Effector memory CD4-positive, alpha-beta T cell (primary cell): Measurements from ENCODE around the gene SMPD3.

ENCODE experiments used
- DNase-seq, 3 donors: peaks; one replicate each; pipeline ENCODE4 v3.0.0-alpha.2; 2020
- H3K27ac ChIP-seq: 2 replicates; pipeline ENCODE4 v1.7.0; 2013; ENCODE audit warnings: mild to moderate bottlenecking, low read length, moderate library complexity; ENCODE audit not compliant: insufficient read depth, poor library complexity, severe bottlenecking
- H3K27me3 ChIP-seq: replicated peaks from 2 replicates; pipeline ENCODE4 v1.7.0; 2013; ENCODE audit warnings: mild to moderate bottlenecking, low read length; ENCODE audit not compliant: insufficient read depth, control insufficient read depth, poor library complexity, severe bottlenecking
- H3K36me3 ChIP-seq: 2 replicates; pipeline ENCODE4 v1.7.0; 2013; ENCODE audit warnings: mild to moderate bottlenecking, low read length, moderate library complexity; ENCODE audit not compliant: control insufficient read depth, insufficient read depth
- H3K4me1 ChIP-seq: 2 replicates; pipeline ENCODE4 v1.7.0; 2013; ENCODE audit warnings: low read length, mild to moderate bottlenecking; ENCODE audit not compliant: control insufficient read depth, insufficient read depth, poor library complexity, severe bottlenecking
- H3K4me3 ChIP-seq: 2 replicates; pipeline ENCODE4 v1.7.0; 2013; ENCODE audit warnings: low read length, low read depth, mild to moderate bottlenecking; ENCODE audit not compliant: insufficient read depth, poor library complexity, severe bottlenecking
- H3K9me3 ChIP-seq: 2 replicates; pipeline ENCODE4 v1.7.0; 2013; ENCODE audit warnings: mild to moderate bottlenecking, low read length, moderate library complexity; ENCODE audit not compliant: control insufficient read depth

SMPD3 gene

GRCh38 chr16:68400083-68400923, 48.0 kb downstream of the SMPD3 start:
- H3K4me1 ChIP-seq: peaks cover 8% of the 10 kb centered on the region
- no peak for DNase-seq
- H3K27me3 ChIP-seq: no peaks in the 10 kb centered on the region

GRCh38 chr16:68399456-68399855, 48.9 kb downstream of the SMPD3 start:
- no peaks in the 10 kb centered on the region for H3K9me3 ChIP-seq
- no peak overlapping the region for H3K27ac ChIP-seq
- peaks cover 8% of the 10 kb centered on the region for H3K4me1 ChIP-seq
- no peak for DNase-seq
- H3K4me3 ChIP-seq: no peak overlapping the region
- H3K36me3 ChIP-seq: no peaks in the 10 kb centered on the region
- H3K27me3 ChIP-seq: no peaks in the 10 kb centered on the region

More at GRCh38 chr16:68400083-68400923, 48.0 kb downstream of the SMPD3 start:
- no peaks in the 10 kb centered on the region for H3K9me3 ChIP-seq
- no peak overlapping the region for H3K4me3 ChIP-seq
- no peaks in the 10 kb centered on the region for H3K36me3 ChIP-seq
- H3K27ac ChIP-seq: no peak overlapping the region

- H3K4me1 ChIP-seq: peaks cover 8% of the 10 kb centered on the region
Measured at GRCh38 chr16:68397710-68398201, 50.6 kb downstream of the SMPD3 start.

GRCh38 chr16:68396481-68396880, 51.8 kb downstream of the SMPD3 start:
- Histone ChIP-seq H3K27ac (no peak overlapping the region), H3K36me3 (no peaks in the 10 kb centered on the region), H3K27me3 (no peaks in the 10 kb centered on the region), H3K4me1 (peaks cover 8% of the 10 kb centered on the region), H3K4me3 (no peak overlapping the region), H3K9me3 (no peaks in the 10 kb centered on the region)
- DNase-seq: peak; percentile 12 to 43 (median 17)

More at GRCh38 chr16:68397710-68398201, 50.6 kb downstream of the SMPD3 start:
- H3K27me3 ChIP-seq: no peaks in the 10 kb centered on the region
- H3K9me3 ChIP-seq: no peaks in the 10 kb centered on the region
- no peak overlapping the region for H3K27ac ChIP-seq
- no peaks in the 10 kb centered on the region for H3K36me3 ChIP-seq
- no peak overlapping the region for H3K4me3 ChIP-seq
- no peak for DNase-seq

- no peaks in the 10 kb centered on the region for H3K27me3 ChIP-seq
- no peak for DNase-seq
- no peak overlapping the region for H3K4me3 ChIP-seq
- no peak overlapping the region for H3K27ac ChIP-seq
- H3K4me1 ChIP-seq: peaks cover 3% of the 10 kb centered on the region
- H3K36me3 ChIP-seq: no peaks in the 10 kb centered on the region
- no peaks in the 10 kb centered on the region for H3K9me3 ChIP-seq
Measured at GRCh38 chr16:68395815-68396214, 52.5 kb downstream of the SMPD3 start.

GRCh38 chr16:68395167-68395786, 53.0 kb downstream of the SMPD3 start:
- Histone ChIP-seq H3K9me3 (no peaks in the 10 kb centered on the region), H3K27me3 (no peaks in the 10 kb centered on the region), H3K4me3 (no peak overlapping the region), H3K27ac (no peak overlapping the region), H3K36me3 (no peaks in the 10 kb centered on the region), H3K4me1 (no peaks in the 10 kb centered on the region)
- DNase-seq: no peak

- Histone ChIP-seq H3K27ac (no peak overlapping the region), H3K4me3 (no peak overlapping the region), H3K27me3 (no peaks in the 10 kb centered on the region), H3K4me1 (no peaks in the 10 kb centered on the region), H3K9me3 (no peaks in the 10 kb centered on the region), H3K36me3 (no peaks in the 10 kb centered on the region)
- no peak for DNase-seq
Measured at GRCh38 chr16:68393333-68393732, 55.0 kb downstream of the SMPD3 start.

- no peak overlapping the region for H3K4me3 ChIP-seq
- DNase-seq: no peak
- H3K4me1 ChIP-seq: no peaks in the 10 kb centered on the region
- H3K9me3 ChIP-seq: no peaks in the 10 kb centered on the region
- no peaks in the 10 kb centered on the region for H3K27me3 ChIP-seq
- H3K36me3 ChIP-seq: no peaks in the 10 kb centered on the region
- no peak overlapping the region for H3K27ac ChIP-seq
Measured at GRCh38 chr16:68389750-68390371, 58.4 kb downstream of the SMPD3 start.

GRCh38 chr16:68389006-68389405, 59.3 kb downstream of the SMPD3 start:
- no peak for DNase-seq
- Histone ChIP-seq H3K27me3 (no peaks in the 10 kb centered on the region), H3K9me3 (no peaks in the 10 kb centered on the region), H3K27ac (no peak overlapping the region), H3K4me1 (no peaks in the 10 kb centered on the region), H3K4me3 (no peak overlapping the region), H3K36me3 (no peaks in the 10 kb centered on the region)

GRCh38 chr16:68388124-68388523, 60.2 kb downstream of the SMPD3 start:
- Histone ChIP-seq H3K36me3 (no peaks in the 10 kb centered on the region), H3K9me3 (no peaks in the 10 kb centered on the region), H3K4me3 (no peak overlapping the region), H3K4me1 (no peaks in the 10 kb centered on the region), H3K27ac (no peak overlapping the region), H3K27me3 (no peaks in the 10 kb centered on the region)
- DNase-seq: no peak
